ENCODE data around the gene NTRK2. TPM values are rescaled to one million over a fixed set of nuclear protein-coding genes. Genes with fewer than 3 reads are reported as not detected.

Gene NTRK2
- total RNA-seq, 1 donor, result not detected

DNA sequence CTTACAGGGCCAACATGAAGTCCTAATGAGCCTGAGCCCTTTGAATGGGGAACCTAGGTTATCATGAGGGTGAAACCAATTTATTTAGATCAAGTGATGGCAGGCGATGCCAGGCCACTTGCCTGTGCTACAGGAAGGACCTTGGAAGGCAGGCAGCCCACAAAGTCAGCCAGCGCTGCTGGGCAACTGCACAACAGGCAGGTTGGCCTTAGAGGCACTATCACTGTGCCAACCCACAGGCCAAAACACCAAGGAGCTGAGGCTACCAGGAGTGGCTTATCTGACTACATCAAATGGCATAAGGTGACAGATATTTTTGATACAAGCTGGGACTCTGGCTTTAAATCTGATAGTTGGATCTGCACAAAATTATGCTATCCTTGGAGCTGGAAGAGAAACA, 319.1 kb downstream of the NTRK2 start:
- no peak overlapping the region for H3K4me3 ChIP-seq (ENCODE audit: low read depth, low read length)
- TF ChIP-seq, protein P1, sequence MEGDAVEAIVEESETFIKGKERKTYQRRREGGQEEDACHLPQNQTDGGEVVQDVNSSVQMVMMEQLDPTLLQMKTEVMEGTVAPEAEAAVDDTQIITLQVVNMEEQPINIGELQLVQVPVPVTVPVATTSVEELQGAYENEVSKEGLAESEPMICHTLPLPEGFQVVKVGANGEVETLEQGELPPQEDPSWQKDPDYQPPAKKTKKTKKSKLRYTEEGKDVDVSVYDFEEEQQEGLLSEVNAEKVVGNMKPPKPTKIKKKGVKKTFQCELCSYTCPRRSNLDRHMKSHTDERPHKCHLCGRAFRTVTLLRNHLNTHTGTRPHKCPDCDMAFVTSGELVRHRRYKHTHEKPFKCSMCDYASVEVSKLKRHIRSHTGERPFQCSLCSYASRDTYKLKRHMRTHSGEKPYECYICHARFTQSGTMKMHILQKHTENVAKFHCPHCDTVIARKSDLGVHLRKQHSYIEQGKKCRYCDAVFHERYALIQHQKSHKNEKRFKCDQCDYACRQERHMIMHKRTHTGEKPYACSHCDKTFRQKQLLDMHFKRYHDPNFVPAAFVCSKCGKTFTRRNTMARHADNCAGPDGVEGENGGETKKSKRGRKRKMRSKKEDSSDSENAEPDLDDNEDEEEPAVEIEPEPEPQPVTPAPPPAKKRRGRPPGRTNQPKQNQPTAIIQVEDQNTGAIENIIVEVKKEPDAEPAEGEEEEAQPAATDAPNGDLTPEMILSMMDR (IDR thresholded peaks at IDR 0.05; ENCODE audit: insufficient read depth, low read depth, low read length), result no peak
- DNase-seq (ENCODE audit: low read depth), result no peak

DNA sequence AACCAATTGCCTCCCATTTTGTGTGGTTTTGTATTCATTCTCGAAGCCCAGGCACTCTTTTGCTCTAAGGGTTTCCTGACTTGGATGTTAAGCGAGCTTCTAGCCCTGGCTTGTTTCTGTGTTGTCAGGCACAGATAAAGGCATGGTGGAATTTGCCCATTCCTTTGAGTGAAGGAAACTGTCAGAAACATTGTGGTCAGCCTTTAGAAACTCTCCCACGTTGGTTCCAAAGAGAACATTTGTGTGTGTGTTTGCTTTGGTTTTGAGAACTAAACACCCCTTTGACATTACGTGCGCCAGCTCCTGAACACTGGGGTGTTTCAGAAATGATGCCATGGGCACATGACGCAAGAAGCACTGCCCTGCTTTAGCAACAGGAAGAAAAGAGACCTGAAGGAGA, 320.9 kb downstream of the NTRK2 start:
- no peak for DNase-seq (ENCODE audit: low read depth)
- H3K4me3 ChIP-seq (ENCODE audit: low read depth, low read length), result no peak overlapping the region
- TF ChIP-seq, protein P1 (IDR thresholded peaks at IDR 0.05; ENCODE audit: insufficient read depth, low read depth, low read length), result no peak

DNA sequence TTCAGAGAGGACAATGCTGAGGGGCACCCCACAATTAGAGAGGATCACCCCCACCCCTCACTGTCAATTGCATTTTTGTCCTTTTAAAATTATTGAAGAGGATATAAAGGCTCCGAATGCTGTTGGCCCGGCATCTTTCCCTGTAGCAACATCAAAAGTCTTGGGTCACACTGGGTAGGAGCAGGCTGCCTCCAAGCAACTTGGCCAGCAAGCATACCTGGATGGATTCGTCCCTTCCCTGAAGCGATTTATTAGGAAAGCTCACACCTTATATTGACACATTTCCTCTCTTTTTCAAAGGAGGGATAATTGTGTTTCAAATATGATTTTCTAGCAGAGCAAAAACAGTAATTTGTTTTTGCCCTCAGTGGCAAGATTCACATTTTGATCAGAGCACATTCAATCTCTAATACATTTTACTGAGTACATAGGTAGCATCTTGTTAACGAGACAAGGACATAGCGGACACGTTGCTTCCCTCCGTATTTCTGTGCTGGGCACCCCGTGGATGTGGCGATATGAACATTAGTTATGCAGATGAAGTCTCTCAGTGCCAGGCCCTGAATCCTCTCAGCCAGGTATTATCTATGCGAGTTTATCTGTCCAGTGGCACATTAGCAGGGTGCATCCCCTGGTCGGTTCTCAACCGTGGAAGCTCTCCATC, 321.5 kb downstream of the NTRK2 start:
- H3K4me3 ChIP-seq (ENCODE audit: low read depth, low read length), result no peak overlapping the region
- TF ChIP-seq, protein P1 (IDR thresholded peaks at IDR 0.05; ENCODE audit: insufficient read depth, low read depth, low read length), result no peak
- DNase-seq (ENCODE audit: low read depth), result no peak

DNA sequence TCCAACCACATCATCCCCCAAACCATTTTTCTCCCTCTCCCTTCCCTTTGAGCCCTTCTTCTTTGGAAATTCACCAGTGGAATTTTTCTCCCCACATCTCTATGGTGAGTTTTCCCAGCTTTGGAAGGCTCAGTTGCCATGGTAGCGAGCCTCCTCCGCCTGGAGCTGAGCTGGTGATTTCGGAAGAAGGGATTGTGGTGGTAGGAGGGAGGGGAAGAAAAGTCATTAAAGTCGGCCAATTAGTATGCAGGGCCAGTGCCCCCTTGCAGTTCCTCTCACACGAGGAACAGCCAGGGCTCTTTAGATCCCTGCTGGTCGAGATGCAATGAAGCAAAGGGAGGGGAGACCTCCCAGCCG, 322.0 kb downstream of the NTRK2 start:
- H3K4me3 ChIP-seq (ENCODE audit: low read depth, low read length), result no peak overlapping the region
- DNase-seq (ENCODE audit: low read depth), result no peak
- TF ChIP-seq, protein P1 (IDR thresholded peaks at IDR 0.05; ENCODE audit: insufficient read depth, low read depth, low read length), result no peak

DNA sequence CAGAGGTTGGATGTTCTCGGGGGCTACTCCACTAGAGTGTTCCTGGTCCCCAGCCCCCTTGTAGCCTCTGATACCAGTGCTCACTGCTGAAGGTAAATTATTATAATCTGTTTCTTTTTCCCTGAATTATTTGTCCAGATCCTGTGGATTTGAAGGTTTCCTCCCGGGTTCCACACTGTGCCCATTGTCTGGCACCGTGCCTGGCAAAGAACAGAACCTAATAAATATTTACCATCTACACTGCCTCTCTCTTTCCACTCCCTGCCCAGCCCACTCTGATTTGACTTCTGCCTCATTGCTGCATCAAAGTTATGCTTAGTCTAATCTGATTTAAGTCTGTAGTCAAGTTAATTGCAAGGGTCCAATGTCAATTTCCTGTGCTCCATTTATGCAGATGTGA, 322.9 kb downstream of the NTRK2 start:
- DNase-seq (ENCODE audit: low read depth), result no peak
- TF ChIP-seq, protein P1 (IDR thresholded peaks at IDR 0.05; ENCODE audit: insufficient read depth, low read depth, low read length), result no peak
- H3K4me3 ChIP-seq (ENCODE audit: low read depth, low read length), result no peak overlapping the region

DNA sequence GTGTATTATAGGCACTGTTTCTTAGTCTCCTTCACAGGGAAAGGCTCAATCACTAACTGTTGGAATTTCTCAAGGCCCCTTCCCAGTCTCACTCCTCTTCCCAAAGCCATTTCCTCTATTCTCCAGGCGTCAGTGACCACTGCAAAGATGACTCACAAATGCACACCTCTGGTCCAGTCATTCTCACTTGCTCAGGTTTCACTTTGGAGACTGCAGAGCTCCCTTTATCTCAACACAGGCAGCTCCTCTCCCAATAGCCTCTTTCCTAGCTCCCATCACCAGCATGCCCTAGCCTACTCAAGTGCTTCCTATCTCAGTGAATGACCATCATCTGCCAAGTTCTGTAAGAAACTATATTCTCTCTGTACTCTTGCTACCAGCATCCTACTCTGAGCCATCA, 323.6 kb downstream of the NTRK2 start:
- H3K4me3 ChIP-seq (ENCODE audit: low read depth, low read length), result no peak overlapping the region
- no peak for DNase-seq (ENCODE audit: low read depth)
- TF ChIP-seq, protein P1 (IDR thresholded peaks at IDR 0.05; ENCODE audit: insufficient read depth, low read depth, low read length), result no peak

DNA sequence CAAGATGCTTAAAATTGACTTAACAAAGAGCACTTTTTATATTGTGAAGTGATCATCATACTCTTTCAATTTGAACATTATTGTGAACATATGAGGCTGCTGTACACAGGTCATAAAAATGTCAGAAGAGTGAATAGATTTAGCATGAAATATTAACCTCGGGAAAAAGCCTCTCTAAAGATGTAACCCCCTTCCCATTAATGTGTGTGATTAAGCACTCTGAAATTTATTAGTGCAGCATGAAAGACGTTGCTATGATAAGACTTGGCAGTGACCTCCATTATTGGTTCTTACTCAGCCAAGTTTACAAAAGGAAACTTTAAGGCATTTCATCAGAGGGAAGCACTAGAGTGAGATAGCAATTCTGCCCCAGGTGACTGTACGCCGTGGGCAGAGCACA, 326.5 kb downstream of the NTRK2 start:
- no peak for DNase-seq (ENCODE audit: low read depth)
- TF ChIP-seq, protein P1 (IDR thresholded peaks at IDR 0.05; ENCODE audit: insufficient read depth, low read depth, low read length), result no peak

More for the DNA sequence above, 326.5 kb downstream of the NTRK2 start:
- H3K4me3 ChIP-seq (ENCODE audit: low read depth, low read length), result no peak overlapping the region
